Measurements from ENCODE around the gene NAT10.
"Not testable (repeated sequence)": the region's sequence is repeated elsewhere in the genome, so short reads cannot be mapped to it uniquely, and the experiment has no call there.

The NAT10 gene

GRCh38 chr11:34169686-34170085, 64.3 kb downstream of the NAT10 start:
- no peak for DNase-seq

GRCh38 chr11:34173050-34173449, 67.6 kb downstream of the NAT10 start:
- no peak for DNase-seq

GRCh38 chr11:34174412-34175041, 69.1 kb downstream of the NAT10 start:
- peak; percentile 73 to 74 for DNase-seq

GRCh38 chr11:34175284-34176019, 70.0 kb downstream of the NAT10 start:
- no peak for DNase-seq

- DNase-seq, result no peak
These were observed 71.4 kb downstream of the NAT10 start for GRCh38 chr11:34176751-34177209.

GRCh38 chr11:34178209-34178821, 72.9 kb downstream of the NAT10 start:
- DNase-seq, result peak in 1 of 2 donors; percentile 20

- no peak for DNase-seq
These were observed 73.7 kb downstream of the NAT10 start for GRCh38 chr11:34179026-34179675.

- DNase-seq, result no peak
These were observed 74.8 kb downstream of the NAT10 start for GRCh38 chr11:34180040-34180813.

GRCh38 chr11:34180814-34181165, 75.4 kb downstream of the NAT10 start:
- not testable (repeated sequence) for DNase-seq

- no peak for DNase-seq
These were observed 75.8 kb downstream of the NAT10 start for GRCh38 chr11:34181251-34181650.

GRCh38 chr11:34181856-34182405, 76.5 kb downstream of the NAT10 start:
- no peak for DNase-seq

GRCh38 chr11:34182425-34182824, 77.0 kb downstream of the NAT10 start:
- DNase-seq, result no peak

- DNase-seq, result no peak
These were observed 77.7 kb downstream of the NAT10 start for GRCh38 chr11:34182921-34183685.

GRCh38 chr11:34183848-34184391, 78.5 kb downstream of the NAT10 start:
- DNase-seq, result no peak

- DNase-seq, result no peak
These were observed 79.1 kb downstream of the NAT10 start for GRCh38 chr11:34184505-34185015.

- DNase-seq, result no peak
These were observed 80.8 kb downstream of the NAT10 start for GRCh38 chr11:34185926-34186841.

GRCh38 chr11:34188181-34188580, 82.8 kb downstream of the NAT10 start:
- no peak for DNase-seq

- no peak for DNase-seq
These were observed 83.8 kb downstream of the NAT10 start for GRCh38 chr11:34189191-34189590.

- no peak for DNase-seq
These were observed 85.0 kb downstream of the NAT10 start for GRCh38 chr11:34190192-34191139.
